Measurements from ENCODE around the gene FIGNL1. TPM values are rescaled to one million over a fixed set of nuclear protein-coding genes. Genes with fewer than 3 reads are reported as not detected.

The FIGNL1 gene
- total and polyA plus RNA-seq, 2 experiments from 2014 or later: 3.3 to 7.9 TPM

GRCh38 chr7:50495746-50496145, 45.6 kb upstream of the FIGNL1 start:
- no peak overlapping the region for H3K4me3 ChIP-seq
- no peaks in the 10 kb centered on the region for H3K9me3 ChIP-seq (ENCODE audit: low read depth)
- H3K36me3 ChIP-seq: no peaks in the 10 kb centered on the region
- H3K27me3 ChIP-seq: no peaks in the 10 kb centered on the region
- H3K4me1 ChIP-seq (ENCODE audit: low read depth): no peaks in the 10 kb centered on the region
- TF ChIP-seq CTCF (IDR thresholded peaks at IDR 0.05; ENCODE audit: low read depth, low read length): no peak
- peak in 1 of 2 donors; percentile 25 for DNase-seq (ENCODE audit: low read depth in 1 of 2, low spot score in 1 of 2)
- H3K27ac ChIP-seq: no peak overlapping the region

- Histone ChIP-seq H3K27me3 (no peaks in the 10 kb centered on the region), H3K4me3 (no peak overlapping the region), H3K9me3 (ENCODE audit: low read depth) (no peaks in the 10 kb centered on the region), H3K27ac (no peak overlapping the region), H3K4me1 (ENCODE audit: low read depth) (no peaks in the 10 kb centered on the region), H3K36me3 (no peaks in the 10 kb centered on the region)
- no peak for TF ChIP-seq CTCF (IDR thresholded peaks at IDR 0.05; ENCODE audit: low read depth, low read length)
- DNase-seq (ENCODE audit: low read depth in 1 of 2, low spot score in 1 of 2): no peak
Observed at GRCh38 chr7:50492770-50493519, 42.8 kb upstream of the FIGNL1 start.

GRCh38 chr7:50491943-50492342, 41.8 kb upstream of the FIGNL1 start:
- H3K27me3 ChIP-seq: no peaks in the 10 kb centered on the region
- H3K27ac ChIP-seq: no peak overlapping the region
- H3K4me1 ChIP-seq (ENCODE audit: low read depth): no peaks in the 10 kb centered on the region
- no peak for TF ChIP-seq CTCF (IDR thresholded peaks at IDR 0.05; ENCODE audit: low read depth, low read length)
- no peaks in the 10 kb centered on the region for H3K36me3 ChIP-seq
- H3K9me3 ChIP-seq (ENCODE audit: low read depth): no peaks in the 10 kb centered on the region
- DNase-seq (ENCODE audit: low read depth in 1 of 2, low spot score in 1 of 2): no peak
- H3K4me3 ChIP-seq: no peak overlapping the region

GRCh38 chr7:50491209-50491608, 41.1 kb upstream of the FIGNL1 start:
- H3K4me1 ChIP-seq (ENCODE audit: low read depth): no peaks in the 10 kb centered on the region
- TF ChIP-seq CTCF (IDR thresholded peaks at IDR 0.05; ENCODE audit: low read depth, low read length): no peak
- no peaks in the 10 kb centered on the region for H3K36me3 ChIP-seq
- no peaks in the 10 kb centered on the region for H3K27me3 ChIP-seq
- H3K4me3 ChIP-seq: no peak overlapping the region
- no peak overlapping the region for H3K27ac ChIP-seq
- no peak for DNase-seq (ENCODE audit: low read depth in 1 of 2, low spot score in 1 of 2)
- H3K9me3 ChIP-seq (ENCODE audit: low read depth): no peaks in the 10 kb centered on the region

GRCh38 chr7:50488379-50488778, 38.2 kb upstream of the FIGNL1 start:
- no peak overlapping the region for H3K27ac ChIP-seq
- no peak for DNase-seq (ENCODE audit: low read depth in 1 of 2, low spot score in 1 of 2)
- H3K27me3 ChIP-seq: no peaks in the 10 kb centered on the region
- no peaks in the 10 kb centered on the region for H3K36me3 ChIP-seq
- H3K4me1 ChIP-seq (ENCODE audit: low read depth): no peaks in the 10 kb centered on the region
- no peaks in the 10 kb centered on the region for H3K9me3 ChIP-seq (ENCODE audit: low read depth)
- H3K4me3 ChIP-seq: no peak overlapping the region
- no peak for TF ChIP-seq CTCF (IDR thresholded peaks at IDR 0.05; ENCODE audit: low read depth, low read length)
